Stimulated activated CD8-positive, alpha-beta memory T cell treated with anti-CD3 and anti-CD28 coated beads, Interleukin-2, amount 100 ng/mL, for 1 hour (primary cell): ENCODE data around the gene EHBP1.

Experiments used
- DNase-seq, 2 donors: peaks; one replicate each; pipeline ENCODE4 v3.0.0-alpha.2; 2020; ENCODE audit warnings: low read depth in 2 of 2

The EHBP1 gene

GRCh38 chr2:62822549-62822948 lies 117.0 kb downstream of the EHBP1 start:
- no peak for DNase-seq

GRCh38 chr2:62824388-62824787 lies 118.9 kb downstream of the EHBP1 start:
- DNase-seq, result no peak

GRCh38 chr2:62826141-62826540 lies 120.6 kb downstream of the EHBP1 start:
- DNase-seq, result no peak

- DNase-seq, result no peak
These were observed 121.6 kb downstream of the EHBP1 start for GRCh38 chr2:62826953-62827675.

GRCh38 chr2:62831729-62832128 lies 126.2 kb downstream of the EHBP1 start:
- DNase-seq, result no peak

- DNase-seq, result no peak
These were observed 139.0 kb downstream of the EHBP1 start for GRCh38 chr2:62844311-62845090.

GRCh38 chr2:62845256-62845655 lies 139.7 kb downstream of the EHBP1 start:
- DNase-seq, result no peak

GRCh38 chr2:62852254-62852653 lies 146.7 kb downstream of the EHBP1 start:
- no peak for DNase-seq

GRCh38 chr2:62854600-62855514 lies 149.3 kb downstream of the EHBP1 start:
- DNase-seq, result no peak

- DNase-seq, result no peak
These were observed 150.9 kb downstream of the EHBP1 start for GRCh38 chr2:62856228-62857040.

GRCh38 chr2:62857139-62857931 lies 151.8 kb downstream of the EHBP1 start:
- DNase-seq, result no peak

- DNase-seq, result no peak
These were observed 152.8 kb downstream of the EHBP1 start for GRCh38 chr2:62858231-62858832.

GRCh38 chr2:62868947-62869346 lies 163.4 kb downstream of the EHBP1 start:
- no peak for DNase-seq

GRCh38 chr2:62870966-62871365 lies 165.5 kb downstream of the EHBP1 start:
- no peak for DNase-seq

- no peak for DNase-seq
These were observed 166.0 kb downstream of the EHBP1 start for GRCh38 chr2:62871506-62871905.

GRCh38 chr2:62873603-62874002 lies 168.1 kb downstream of the EHBP1 start:
- DNase-seq, result no peak

- no peak for DNase-seq
These were observed 169.4 kb downstream of the EHBP1 start for GRCh38 chr2:62874881-62875383.

GRCh38 chr2:62881162-62881795 lies 175.8 kb downstream of the EHBP1 start:
- no peak for DNase-seq

- no peak for DNase-seq
These were observed 178.1 kb downstream of the EHBP1 start for GRCh38 chr2:62883629-62884028.
